NCI-H1092 (cell line): ENCODE data around the gene PLIN5.

ENCODE experiments used
- DNase-seq: peaks from one replicate; lab custom pipeline; 2025; lab: John Stamatoyannopoulos, UW

Gene PLIN5

GRCh38 chr19:4521888-4522242 lies 13.2 kb downstream of the PLIN5 start:
- DNase-seq: no peak

DNA sequence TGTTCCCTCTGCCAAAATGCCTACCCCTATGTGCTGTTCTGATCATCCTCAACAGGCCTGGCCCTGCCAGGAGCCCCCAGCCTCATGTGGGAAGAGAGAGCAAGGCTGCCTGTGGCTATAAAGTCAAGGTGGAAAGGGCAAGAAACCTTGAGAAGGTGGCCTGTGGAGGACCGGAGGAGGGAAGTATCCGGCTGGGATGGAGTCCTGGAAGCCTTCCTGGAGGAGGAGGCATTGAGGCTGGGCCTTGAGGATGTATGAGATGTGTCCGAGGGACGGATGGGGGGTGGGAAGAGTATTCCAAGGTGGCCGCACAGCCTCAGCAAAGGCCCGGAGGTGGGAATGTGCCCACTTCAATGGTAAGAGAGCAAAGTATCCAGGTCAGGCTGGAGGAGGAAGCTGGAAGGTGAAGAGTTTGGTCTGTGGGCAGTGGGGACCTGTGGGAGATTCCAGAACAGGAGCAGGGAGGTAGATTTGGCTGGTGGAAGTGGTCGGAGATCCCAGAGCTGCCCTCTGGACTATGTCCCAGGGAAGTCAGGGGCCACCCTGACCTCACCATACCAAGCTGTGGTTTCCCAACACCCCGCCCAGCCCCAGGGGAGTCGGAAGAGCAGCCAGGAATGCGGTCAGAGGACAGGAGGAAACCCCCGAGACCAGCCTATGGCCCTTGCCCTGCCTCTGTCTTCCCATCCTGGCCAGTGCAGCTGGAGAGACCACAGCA lies 13.7 kb downstream of the PLIN5 start:
- DNase-seq: no peak

DNA sequence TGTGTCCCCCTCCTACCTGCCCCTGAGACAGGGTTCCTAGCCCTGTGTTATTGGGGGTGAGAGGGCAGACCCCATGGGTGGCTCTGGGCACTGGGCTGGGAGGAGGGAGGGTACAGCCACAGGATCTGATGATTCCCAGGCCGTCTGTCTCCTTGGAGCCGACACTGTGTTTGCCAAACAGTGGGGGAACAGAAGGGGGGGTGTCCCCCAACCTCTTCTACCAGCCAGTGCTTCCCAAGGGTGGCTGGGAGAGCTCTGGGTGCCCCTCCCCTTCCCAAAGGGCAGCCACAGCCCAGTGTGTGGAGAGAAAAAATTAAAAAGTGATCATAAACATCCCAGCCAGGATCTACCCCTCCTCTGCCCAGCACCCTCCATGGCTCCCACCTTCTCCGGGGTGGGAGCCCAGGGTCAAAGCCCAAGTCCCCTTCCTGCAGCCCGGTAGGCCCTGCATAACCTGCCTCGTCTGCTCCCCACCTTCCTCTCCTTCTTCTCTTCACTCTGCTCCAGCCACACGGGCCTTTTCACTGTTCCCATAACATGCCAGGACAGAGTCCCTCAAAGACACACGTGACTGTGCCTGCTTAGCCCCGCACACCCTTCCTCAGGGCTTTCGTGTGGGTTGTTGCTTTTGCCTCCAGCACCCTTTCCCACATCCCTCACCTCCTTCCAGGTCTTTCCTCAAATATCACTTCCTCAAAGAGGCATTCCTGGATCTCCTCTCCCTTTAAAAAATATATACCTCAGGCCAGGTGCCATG lies 15.3 kb downstream of the PLIN5 start:
- DNase-seq: no peak

DNA sequence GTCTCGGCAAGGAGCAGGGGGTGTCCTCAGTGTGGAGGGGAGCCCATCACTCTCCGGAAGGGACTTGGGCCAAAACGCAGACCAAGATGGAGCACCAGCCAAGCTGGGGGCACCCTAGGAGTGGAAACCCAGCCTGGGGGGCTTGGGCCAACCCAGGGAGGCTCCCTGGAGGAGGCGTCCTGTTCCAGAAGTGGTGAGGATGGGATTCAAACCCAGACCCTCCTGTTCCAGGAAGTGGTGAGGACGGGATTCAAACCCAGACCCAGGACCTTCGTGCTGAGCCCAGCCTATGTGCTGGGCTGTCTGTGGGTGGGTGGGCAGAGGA lies 15.9 kb downstream of the PLIN5 start:
- DNase-seq: no peak

DNA sequence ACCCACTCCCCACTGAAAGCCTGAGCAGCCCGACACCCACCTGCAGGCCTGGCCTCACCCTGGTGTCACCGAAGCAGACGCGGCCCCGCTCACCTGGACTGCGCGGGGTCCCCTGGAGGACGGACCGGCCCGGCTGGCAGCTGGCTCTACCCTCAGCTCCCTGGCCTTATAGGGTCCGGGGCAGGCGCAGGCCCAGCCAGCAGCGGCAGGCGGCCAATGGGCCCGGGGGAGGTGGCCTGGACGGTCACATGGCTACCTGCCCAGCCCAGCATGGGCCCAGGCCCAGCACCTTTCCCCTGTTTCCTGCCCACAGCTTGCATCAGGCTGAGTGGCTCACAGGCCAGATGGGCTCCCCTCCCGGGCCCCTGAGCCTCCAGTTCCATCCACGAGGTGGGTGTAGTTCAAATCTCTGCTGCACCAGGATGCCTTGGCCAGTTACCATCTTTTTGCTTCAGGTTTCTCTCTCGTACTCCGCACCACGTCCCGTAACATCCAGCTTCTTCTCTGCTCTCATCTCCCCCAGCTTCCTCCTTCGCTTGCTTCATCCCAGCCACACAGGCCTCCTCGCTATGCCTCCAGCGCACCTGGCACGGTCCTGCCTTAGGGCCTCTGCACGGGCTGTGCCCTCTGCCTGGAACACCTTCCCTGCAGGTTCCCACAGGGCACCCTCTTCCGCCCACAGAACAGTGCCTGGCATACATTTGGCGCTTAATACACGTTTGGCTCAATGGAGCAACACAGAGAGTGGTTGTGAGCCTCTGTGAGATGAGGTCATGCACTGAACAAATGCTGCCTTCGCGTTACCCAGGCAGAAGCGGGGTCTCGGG lies 16.5 kb downstream of the PLIN5 start, which contains the start of gene PLIN4:
Gene PLIN4 (minus strand): TSS at position 142 of the 827 bp plus-strand sequence. CDS start 214 bp downstream, outside the sequence.
- no peak for DNase-seq

GRCh38 chr19:4517451-4518057 lies 17.5 kb downstream of the PLIN5 start:
- DNase-seq: no peak

GRCh38 chr19:4516939-4517300 lies 18.1 kb downstream of the PLIN5 start:
- DNase-seq: no peak

GRCh38 chr19:4516199-4516938 lies 18.7 kb downstream of the PLIN5 start:
- no peak for DNase-seq

GRCh38 chr19:4515732-4516131 lies 19.3 kb downstream of the PLIN5 start:
- no peak for DNase-seq

GRCh38 chr19:4513248-4513647 lies 21.8 kb downstream of the PLIN5 start:
- no peak for DNase-seq

GRCh38 chr19:4512070-4512469 lies 23.0 kb downstream of the PLIN5 start:
- no peak for DNase-seq

GRCh38 chr19:4511300-4512054 lies 23.5 kb downstream of the PLIN5 start:
- DNase-seq: no peak

DNA sequence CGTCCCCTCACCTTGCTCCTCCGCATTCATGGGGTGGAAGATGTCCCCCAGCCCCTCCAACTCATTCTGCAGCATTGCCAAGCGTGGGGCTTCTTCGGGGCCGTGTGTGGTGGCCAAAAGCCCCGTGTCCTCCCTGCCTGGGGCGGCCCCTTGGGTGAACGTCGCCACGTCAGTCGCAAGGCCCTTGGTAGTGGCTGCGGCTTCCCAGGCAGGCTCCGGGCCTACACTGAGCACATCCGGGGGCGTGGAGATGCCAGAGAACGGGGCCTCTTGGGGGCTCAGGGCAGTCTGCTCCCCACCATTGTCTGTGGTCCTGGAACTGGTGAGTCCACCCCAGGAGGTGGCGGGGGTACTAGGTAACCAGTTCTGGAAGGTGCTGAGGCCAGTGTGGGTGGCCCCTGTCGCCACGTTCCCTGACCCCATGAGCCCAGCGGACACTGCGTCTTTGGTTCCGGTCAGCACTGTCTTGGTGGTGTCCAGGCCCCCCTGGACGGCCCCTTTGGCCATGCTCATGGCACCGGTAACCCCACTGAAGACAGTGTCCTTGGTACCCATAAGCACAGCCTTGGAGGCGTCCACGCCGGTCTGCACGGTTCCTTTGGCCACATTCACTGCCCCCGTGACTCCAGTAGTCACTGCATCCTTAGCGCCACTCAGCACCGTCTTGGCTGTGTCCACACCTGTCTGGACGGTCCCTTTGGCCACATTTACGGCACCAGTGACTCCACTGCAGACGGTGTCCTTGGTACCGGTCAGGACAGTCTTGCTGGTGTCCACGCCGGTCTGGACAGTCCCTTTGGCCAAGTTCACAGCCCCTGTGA lies 24.4 kb downstream of the PLIN5 start:
- DNase-seq: no peak

GRCh38 chr19:4508698-4509097 lies 26.3 kb downstream of the PLIN5 start:
- peak; percentile 29 for DNase-seq

DNA sequence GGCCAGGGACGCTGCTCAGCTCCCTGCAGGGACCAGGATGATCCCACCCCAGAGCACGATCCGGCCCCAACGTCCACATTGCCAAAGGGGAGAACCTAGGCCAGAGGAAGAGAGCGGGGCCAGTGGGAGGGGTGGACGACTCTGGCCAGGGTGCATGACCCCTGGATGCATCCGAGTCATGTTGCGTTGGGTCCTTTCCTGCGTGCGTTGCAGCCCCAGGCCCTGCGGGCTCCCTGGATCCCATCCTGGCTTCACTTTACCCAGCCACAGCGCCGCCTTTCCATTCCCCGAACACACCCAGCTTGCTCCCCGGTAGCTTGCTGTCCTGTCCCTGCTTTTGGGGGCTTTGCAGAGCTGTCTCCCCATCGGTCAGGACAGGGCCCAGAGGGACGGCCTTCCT lies 27.2 kb downstream of the PLIN5 start:
- no peak for DNase-seq

DNA sequence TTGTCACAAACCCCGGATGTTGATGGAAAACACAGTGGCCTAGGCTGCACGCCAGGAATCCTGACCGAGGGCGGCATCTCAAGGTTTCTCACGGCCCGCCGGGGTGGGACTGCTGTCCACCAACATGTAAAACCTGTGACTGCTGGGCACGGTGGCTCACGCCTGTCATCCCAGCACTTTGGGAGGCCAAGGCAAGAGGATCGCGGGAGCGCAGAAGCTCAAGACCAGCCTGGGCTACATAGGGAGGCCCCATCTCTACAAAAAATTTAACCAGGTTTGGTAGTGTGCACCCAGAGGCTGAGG lies 27.9 kb downstream of the PLIN5 start:
- no peak for DNase-seq

DNA sequence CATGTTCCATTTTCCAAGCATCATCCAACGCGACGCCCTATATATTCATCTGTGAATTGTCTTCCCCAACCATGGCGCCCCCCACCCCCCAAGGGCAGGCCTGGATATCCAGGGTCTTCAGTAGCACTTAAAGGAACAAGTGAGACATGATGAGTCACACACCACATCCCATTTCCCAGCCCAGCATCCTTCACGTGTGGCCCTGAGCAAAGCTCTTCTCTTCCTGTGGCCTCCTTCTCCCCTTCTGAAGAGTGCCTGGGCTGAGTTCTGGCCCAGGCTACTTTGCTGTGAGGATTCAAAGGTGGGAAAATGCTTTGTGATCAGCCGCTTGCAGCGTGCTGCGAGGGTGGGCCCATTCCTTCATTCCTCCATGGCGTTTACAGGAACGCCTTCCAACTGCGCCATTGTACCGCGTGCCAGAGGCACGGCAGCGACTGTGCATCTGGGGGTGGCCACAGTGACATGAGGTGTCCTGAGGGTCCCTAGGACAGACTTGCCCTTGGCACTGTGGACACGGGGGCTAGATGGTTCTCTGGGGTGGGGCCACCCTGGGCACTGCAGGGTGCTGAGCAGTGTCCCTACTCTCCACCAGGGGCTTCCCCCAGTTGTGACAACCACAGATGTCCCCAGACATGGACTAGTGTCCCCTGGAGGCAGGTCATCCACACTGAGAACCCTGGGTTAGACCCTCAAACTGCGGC lies 28.4 kb downstream of the PLIN5 start:
- DNase-seq: no peak

GRCh38 chr19:4505570-4506448 lies 29.2 kb downstream of the PLIN5 start:
- no peak for DNase-seq
